H9 (cell line): ENCODE measurements around the gene UCP2. TPM values are rescaled to one million over a fixed set of nuclear protein-coding genes. Genes with fewer than 3 reads are reported as not detected.

Experiments used
- DNase-seq: peaks from one replicate; pipeline ENCODE4 v3.0.0-alpha.2; 2017
- H2AFZ ChIP-seq: one replicate; pipeline ENCODE4 v1.6.1; 2013; ENCODE audit warnings: mild to moderate bottlenecking, low read length, control low read depth, moderate library complexity
- H2AK5ac ChIP-seq: 2 replicates; pipeline ENCODE4 v1.6.1; 2013; ENCODE audit warnings: low read length, control low read depth, mixed read lengths; ENCODE audit not compliant: insufficient read length
- H2BK120ac ChIP-seq: one replicate; pipeline ENCODE4 v1.6.1; 2013; ENCODE audit warnings: low read depth, mild to moderate bottlenecking, low read length, control low read depth, inconsistent platforms; ENCODE audit not compliant: poor library complexity, severe bottlenecking
- H2BK12ac ChIP-seq: 2 replicates; pipeline ENCODE4 v1.6.1; 2013; ENCODE audit warnings: low read length, control low read depth, mixed read lengths, low read depth; ENCODE audit not compliant: insufficient read length
- H2BK15ac ChIP-seq: 2 replicates; pipeline ENCODE4 v1.6.1; 2013; ENCODE audit warnings: low read depth, low read length, control low read depth
- H2BK20ac ChIP-seq: one replicate; pipeline ENCODE4 v1.6.1; 2013; ENCODE audit warnings: low read depth, mild to moderate bottlenecking, low read length, control low read depth, inconsistent platforms; ENCODE audit not compliant: poor library complexity, severe bottlenecking
- H2BK5ac ChIP-seq: 2 replicates; pipeline ENCODE4 v1.6.1; 2013; ENCODE audit warnings: low read length, control low read depth, mixed read lengths; ENCODE audit not compliant: insufficient read length
- H3K14ac ChIP-seq: 2 replicates; pipeline ENCODE4 v1.6.1; 2013; ENCODE audit warnings: low read length, control low read depth; ENCODE audit not compliant: insufficient read depth
- H3K18ac ChIP-seq: 2 replicates; pipeline ENCODE4 v1.6.1; 2013; ENCODE audit warnings: low read depth, mild to moderate bottlenecking, mixed read lengths, low read length, control low read depth; ENCODE audit not compliant: insufficient read length
- H3K23ac ChIP-seq: 2 replicates; pipeline ENCODE4 v1.6.1; 2013; ENCODE audit warnings: low read length, control low read depth, mixed read lengths, low read depth; ENCODE audit not compliant: insufficient read length
- H3K23me2 ChIP-seq: 2 replicates; pipeline ENCODE4 v1.6.1; 2013; ENCODE audit warnings: low read depth, mild to moderate bottlenecking, mixed read lengths, low read length, control low read depth; ENCODE audit not compliant: insufficient read length, poor library complexity, severe bottlenecking
- H3K27ac ChIP-seq: 2 replicates; pipeline ENCODE4 v1.5.1; 2013; ENCODE audit warnings: low read length, control low read depth, mixed read lengths, low read depth; ENCODE audit not compliant: insufficient read length
- H3K27me3 ChIP-seq: 2 replicates; pipeline ENCODE4 v1.6.1; 2013; ENCODE audit warnings: low read length, control low read depth, inconsistent platforms; ENCODE audit not compliant: insufficient read depth
- H3K4ac ChIP-seq: 2 replicates; pipeline ENCODE4 v1.6.1; 2013; ENCODE audit warnings: low read depth, mild to moderate bottlenecking, control low read depth, inconsistent platforms, low read length, moderate library complexity
- H3K4me1 ChIP-seq: 2 replicates; pipeline ENCODE4 v1.6.1; 2013; ENCODE audit warnings: low read length, control low read depth, inconsistent platforms; ENCODE audit not compliant: insufficient read depth
- H3K4me2 ChIP-seq: 2 replicates; pipeline ENCODE4 v1.6.1; 2013; ENCODE audit warnings: low read length, control low read depth, mixed read lengths; ENCODE audit not compliant: insufficient read length, insufficient read depth
- H3K56ac ChIP-seq: 2 replicates; pipeline ENCODE4 v1.6.1; 2013; ENCODE audit warnings: low read depth, mild to moderate bottlenecking, mixed read lengths, low read length, control low read depth; ENCODE audit not compliant: insufficient read length
- H3K79me1 ChIP-seq: 2 replicates; pipeline ENCODE4 v1.6.1; 2013; ENCODE audit warnings: low read depth, mild to moderate bottlenecking, moderate library complexity, low read length, control low read depth, inconsistent platforms; ENCODE audit not compliant: insufficient read depth, poor library complexity, severe bottlenecking
- H3K79me2 ChIP-seq: 2 replicates; pipeline ENCODE4 v1.6.1; 2013; ENCODE audit warnings: low read length, control low read depth, inconsistent platforms; ENCODE audit not compliant: insufficient read depth
- H3K9ac ChIP-seq: 2 replicates; pipeline ENCODE4 v1.6.1; 2013; ENCODE audit warnings: low read length, control low read depth, mixed read lengths; ENCODE audit not compliant: insufficient read length; ENCODE audit errors: extremely low read depth
- H3K9me3 ChIP-seq: one replicate; pipeline ENCODE4 v1.6.1; 2013; ENCODE audit warnings: low read depth, low read length, inconsistent platforms; ENCODE audit not compliant: control insufficient read depth
- H3T11ph ChIP-seq: one replicate; pipeline ENCODE4 v1.6.1; 2013; ENCODE audit warnings: mild to moderate bottlenecking, low read length, control low read depth, inconsistent platforms
- H4K20me1 ChIP-seq: one replicate; pipeline ENCODE4 v1.6.1; 2013; ENCODE audit not compliant: control insufficient read depth, insufficient read length, insufficient read depth
- H4K5ac ChIP-seq: 2 replicates; pipeline ENCODE4 v1.6.1; 2013; ENCODE audit warnings: low read depth, mild to moderate bottlenecking, mixed read lengths, low read length, control low read depth; ENCODE audit not compliant: insufficient read length
- H4K8ac ChIP-seq: replicated peaks from 2 replicates; pipeline ENCODE4 v1.6.1; 2013; ENCODE audit warnings: low read length, control low read depth, mixed read lengths, low read depth; ENCODE audit not compliant: insufficient read length
- H4K91ac ChIP-seq: 2 replicates; pipeline ENCODE4 v1.6.1; 2013; ENCODE audit warnings: low read depth, mild to moderate bottlenecking, moderate library complexity, mixed read lengths, low read length, control low read depth; ENCODE audit not compliant: insufficient read length
- H3K27ac Mint-ChIP-seq, 3 experiments: 2 replicates in 2 of 3; 3 replicates in 1 of 3; pipeline ENCODE4 v1.8.0; 2020 to 2021; ENCODE audit warnings: mixed read lengths in 3 of 3, mild to moderate bottlenecking in 1 of 3, moderate library complexity in 1 of 3
- H3K27me3 Mint-ChIP-seq: 2 replicates; pipeline ENCODE4 v1.8.0; 2021; ENCODE audit warnings: low read depth, mild to moderate bottlenecking, moderate library complexity, mixed read lengths
- H3K36me3 Mint-ChIP-seq, 3 experiments: 2 replicates in 2 of 3; 3 replicates in 1 of 3; pipeline ENCODE4 v1.8.0; 2020 to 2021; ENCODE audit warnings: low read depth in 3 of 3, mixed read lengths in 3 of 3; ENCODE audit not compliant: insufficient read depth in 1 of 3
- H3K4me1 Mint-ChIP-seq, 2 experiments: 2 replicates each; pipeline ENCODE4 v1.8.0; 2020; ENCODE audit warnings: mixed read lengths in 2 of 2
- H3K4me3 Mint-ChIP-seq, 2 experiments: 2 replicates in 1 of 2; 3 replicates in 1 of 2; pipeline ENCODE4 v1.8.0; 2020 to 2021; ENCODE audit warnings: mild to moderate bottlenecking in 2 of 2, mixed read lengths in 2 of 2, moderate library complexity in 1 of 2
- H3K9me3 Mint-ChIP-seq, 2 experiments: 2 replicates in 1 of 2; 3 replicates in 1 of 2; pipeline ENCODE4 v1.8.0; 2020; ENCODE audit warnings: mild to moderate bottlenecking in 2 of 2, mixed read lengths in 2 of 2, moderate library complexity in 1 of 2
- WGBS: extraction: QIAGEN DNeasy Blood & Tissue Kit; methylation state at CpG from one replicate; pipeline ENCODE4 v1.1.7; 2013; ENCODE audit warnings: missing lambda C conversion rate, low lambda C conversion rate, mixed read lengths; ENCODE audit not compliant: insufficient read length; ENCODE audit errors: extremely low coverage; 5-methylcytosine and 5-hydroxymethylcytosine counted together
- total RNA-seq: library from RNA; stranded (reverse); gene quantifications from 2 replicates; pipeline ENCODE4 v1.2.1, GENCODE V29; 2021
- TF ChIP-seq, protein P1 (sequence below): fragments of 200-600 bp; sonication (generic); conservative IDR thresholded peaks from 3 replicates; pipeline ENCODE4 v1.8.0; 2021; ENCODE audit warnings: antibody characterized with exemption, mild to moderate bottlenecking

UCP2 gene
- total RNA-seq, 1 experiment from 2014 or later: 62.1 TPM

- H3K4me1 ChIP-seq: no peaks in the 10 kb centered on the region
- no peak overlapping the region for H3K9ac ChIP-seq
- no peak overlapping the region for H3K27ac Mint-ChIP-seq
- peaks cover 18 to 38% (median 38%) of the 10 kb centered on the region in 3 experiments; a peak in 6 of 7 replicates for H3K36me3 Mint-ChIP-seq
- no peaks in the 10 kb centered on the region for H3K27me3 ChIP-seq
- H3T11ph ChIP-seq: no peak overlapping the region
- no peaks in the 10 kb centered on the region for H3K9me3 ChIP-seq
- H3K56ac ChIP-seq: no peak overlapping the region
- H4K8ac ChIP-seq: no peak overlapping the region
- H3K9me3 Mint-ChIP-seq: no peaks in the 10 kb centered on the region
- TF ChIP-seq, protein P1, sequence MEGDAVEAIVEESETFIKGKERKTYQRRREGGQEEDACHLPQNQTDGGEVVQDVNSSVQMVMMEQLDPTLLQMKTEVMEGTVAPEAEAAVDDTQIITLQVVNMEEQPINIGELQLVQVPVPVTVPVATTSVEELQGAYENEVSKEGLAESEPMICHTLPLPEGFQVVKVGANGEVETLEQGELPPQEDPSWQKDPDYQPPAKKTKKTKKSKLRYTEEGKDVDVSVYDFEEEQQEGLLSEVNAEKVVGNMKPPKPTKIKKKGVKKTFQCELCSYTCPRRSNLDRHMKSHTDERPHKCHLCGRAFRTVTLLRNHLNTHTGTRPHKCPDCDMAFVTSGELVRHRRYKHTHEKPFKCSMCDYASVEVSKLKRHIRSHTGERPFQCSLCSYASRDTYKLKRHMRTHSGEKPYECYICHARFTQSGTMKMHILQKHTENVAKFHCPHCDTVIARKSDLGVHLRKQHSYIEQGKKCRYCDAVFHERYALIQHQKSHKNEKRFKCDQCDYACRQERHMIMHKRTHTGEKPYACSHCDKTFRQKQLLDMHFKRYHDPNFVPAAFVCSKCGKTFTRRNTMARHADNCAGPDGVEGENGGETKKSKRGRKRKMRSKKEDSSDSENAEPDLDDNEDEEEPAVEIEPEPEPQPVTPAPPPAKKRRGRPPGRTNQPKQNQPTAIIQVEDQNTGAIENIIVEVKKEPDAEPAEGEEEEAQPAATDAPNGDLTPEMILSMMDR: no peak
- no peak overlapping the region for H3K14ac ChIP-seq
- H3K79me2 ChIP-seq: no peaks in the 10 kb centered on the region
- no peak overlapping the region for H2AFZ ChIP-seq
- no peak overlapping the region for H3K18ac ChIP-seq
- no peak overlapping the region for H2BK5ac ChIP-seq
- no peaks in the 10 kb centered on the region for H3K23me2 ChIP-seq
- H2AK5ac ChIP-seq: no peak overlapping the region
- H2BK12ac ChIP-seq: no peak overlapping the region
- H3K4me2 ChIP-seq: no peak overlapping the region
- peaks cover 5 to 6% of the 10 kb centered on the region in 2 experiments for H3K4me1 Mint-ChIP-seq
- no peak overlapping the region for H3K4me3 Mint-ChIP-seq
- no peak overlapping the region for H3K27ac ChIP-seq
- H3K4ac ChIP-seq: no peak overlapping the region
- H3K23ac ChIP-seq: no peak overlapping the region
- H2BK120ac ChIP-seq: no peak overlapping the region
- H2BK15ac ChIP-seq: no peak overlapping the region
- no peak overlapping the region for H4K91ac ChIP-seq
- H3K27me3 Mint-ChIP-seq: no peaks in the 10 kb centered on the region
- WGBS: no CpG with 5 or more reads among the region's 2 CpGs
- no peaks in the 10 kb centered on the region for H3K79me1 ChIP-seq
- no peak overlapping the region for H2BK20ac ChIP-seq
- H4K5ac ChIP-seq: no peak overlapping the region
- no peaks in the 10 kb centered on the region for H4K20me1 ChIP-seq
- DNase-seq: no peak
These were observed 53.3 kb downstream of the UCP2 start for GRCh38 chr11:73929388-73929787.

Other genes starting within 250 kb of the UCP2 start
- gene RAB6A, start 221.8 kb downstream of the UCP2 start, total RNA-seq: 72.8 and 74.4 TPM in 2 replicates
- gene MRPL48, start 195.0 kb downstream of the UCP2 start, total RNA-seq: 35.7 and 36.4 TPM in 2 replicates
- 115 and 116 TPM in 2 replicates for gene COA4, start 106.0 kb downstream of the UCP2 start, total RNA-seq
- gene PAAF1, start 105.8 kb downstream of the UCP2 start, total RNA-seq: 22.5 and 24.3 TPM in 2 replicates
- not detected in 2 replicates for gene DNAJB13, start 31.8 kb downstream of the UCP2 start, total RNA-seq
- gene UCP3, start 26.2 kb upstream of the UCP2 start, total RNA-seq: 0.77 and 0.85 TPM in 2 replicates
- gene C2CD3, start 188.2 kb upstream of the UCP2 start, total RNA-seq: 22.0 and 25.9 TPM in 2 replicates
- gene PPME1, start 188.4 kb upstream of the UCP2 start, total RNA-seq: 39.4 and 40.7 TPM in 2 replicates